Measurements from ENCODE around the gene LCN15.

LCN15 gene

GRCh38 chr9:136743639-136744211, 20.6 kb downstream of the LCN15 start:
- H3K4me3 ChIP-seq (ENCODE audit: low read depth, low read length), result no peak overlapping the region
- DNase-seq (ENCODE audit: low read depth), result no peak

DNA sequence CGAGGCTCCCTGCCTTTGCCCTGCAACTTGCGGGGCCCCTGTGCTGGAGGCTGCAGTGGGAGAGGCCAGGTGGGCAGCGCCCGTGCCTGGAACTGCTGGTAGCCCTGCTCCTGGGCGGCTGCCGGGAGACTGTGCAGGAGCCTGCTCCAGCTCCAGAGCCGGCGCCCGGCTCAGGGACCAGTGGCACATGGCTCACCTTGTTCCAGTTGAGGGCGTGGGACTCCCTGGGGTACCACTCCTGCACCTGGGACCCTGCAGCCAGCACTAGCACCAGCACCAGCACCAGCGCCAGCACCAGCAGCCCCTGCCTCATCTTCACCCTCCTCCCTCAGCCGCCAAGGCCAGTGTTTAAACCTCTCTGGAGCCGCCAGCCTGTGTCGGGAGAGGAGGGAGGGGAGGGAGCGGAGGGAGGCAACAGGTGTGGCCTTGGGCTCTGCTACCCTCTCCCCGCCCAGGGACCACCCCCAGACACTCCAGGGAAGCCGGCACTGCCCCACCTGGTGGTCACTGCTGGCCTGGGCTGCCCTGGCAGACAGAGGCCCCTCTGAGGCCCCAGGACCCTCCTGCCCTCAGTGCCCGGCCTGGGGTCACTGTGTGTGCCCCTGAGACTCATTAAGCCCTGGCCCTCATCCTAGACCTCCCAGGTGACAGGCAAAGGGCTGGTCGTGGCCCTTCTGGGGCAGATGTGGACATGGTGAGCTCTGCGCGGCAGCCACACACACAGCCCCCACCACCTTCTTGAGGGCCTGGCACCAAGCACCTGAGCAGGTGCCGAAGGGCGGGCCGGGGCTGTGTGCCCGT, 21.5 kb downstream of the LCN15 start, which contains the start of gene LCN10:
LCN10 (minus strand) TSS at position 350 of the 801 bp plus-strand sequence; CDS start at position 313, 37 bp downstream.
- no peak within 1 kb of the TSS for H3K4me3 ChIP-seq (ENCODE audit: low read depth, low read length)
- DNase-seq (ENCODE audit: low read depth), result no peak

DNA sequence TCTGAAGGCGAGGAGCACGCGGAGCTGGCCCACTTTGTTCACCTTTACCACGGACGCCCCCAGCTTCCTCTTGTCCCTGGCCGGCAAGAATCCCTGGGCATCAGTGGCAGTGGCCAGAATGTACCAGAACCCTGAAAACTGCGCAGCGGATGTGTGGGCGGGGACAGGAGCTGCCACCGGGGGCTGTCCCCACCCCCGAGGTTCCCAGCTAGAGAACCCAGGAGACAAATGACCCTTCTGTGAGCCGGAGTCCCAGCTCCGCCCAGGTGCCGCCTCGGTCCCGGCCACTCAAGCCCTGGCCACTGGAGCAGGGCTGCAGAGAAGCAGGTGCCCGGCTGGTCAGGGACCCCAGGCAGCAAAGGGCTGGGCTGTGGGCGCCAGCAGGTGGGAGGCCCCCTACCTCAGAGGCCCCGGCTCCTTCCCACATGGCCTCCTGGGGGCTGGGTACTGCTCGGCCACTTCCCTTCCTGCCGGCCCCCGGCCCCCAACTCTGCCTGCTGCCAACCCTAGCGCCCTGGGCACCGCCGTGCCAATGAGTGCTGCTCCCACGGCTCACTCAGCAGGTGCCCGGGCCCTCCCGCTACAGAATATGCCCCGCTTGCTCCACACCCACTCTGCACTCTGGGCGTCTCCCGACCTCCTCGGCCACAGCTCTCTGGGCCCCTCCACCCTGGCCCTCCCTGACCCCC, 22.3 kb downstream of the LCN15 start:
- no peak overlapping the region for H3K4me3 ChIP-seq (ENCODE audit: low read depth, low read length)
- DNase-seq (ENCODE audit: low read depth), result no peak

GRCh38 chr9:136740971-136741882, 23.1 kb downstream of the LCN15 start:
- no peak for DNase-seq (ENCODE audit: low read depth)
- H3K4me3 ChIP-seq (ENCODE audit: low read depth, low read length), result no peak overlapping the region

GRCh38 chr9:136740491-136740890, 23.8 kb downstream of the LCN15 start:
- H3K4me3 ChIP-seq (ENCODE audit: low read depth, low read length), result no peak overlapping the region
- DNase-seq (ENCODE audit: low read depth), result no peak

DNA sequence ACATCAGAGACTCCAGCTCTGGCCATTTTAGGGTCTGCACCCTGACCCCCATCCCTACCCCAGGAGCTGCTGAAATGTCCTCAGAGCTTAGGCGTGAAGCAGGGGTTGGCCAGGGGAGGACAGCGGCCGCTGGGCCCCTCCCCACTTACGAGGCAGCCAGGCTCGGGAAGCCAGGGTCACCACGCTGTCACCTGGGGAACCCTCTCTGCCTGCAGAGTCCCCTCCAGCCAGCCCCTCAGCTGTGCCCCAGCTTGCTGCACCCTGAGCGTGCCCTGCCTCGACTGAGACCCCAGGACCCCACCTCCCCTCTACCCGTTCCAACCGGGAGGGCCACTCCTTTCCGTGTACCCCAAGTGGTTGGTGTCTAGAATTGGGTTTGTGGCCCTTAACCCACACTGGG, 24.2 kb downstream of the LCN15 start:
- no peak overlapping the region for H3K4me3 ChIP-seq (ENCODE audit: low read depth, low read length)
- no peak for DNase-seq (ENCODE audit: low read depth)

- no peak for DNase-seq (ENCODE audit: low read depth)
- no peak overlapping the region for H3K4me3 ChIP-seq (ENCODE audit: low read depth, low read length)
These were observed 24.8 kb downstream of the LCN15 start for GRCh38 chr9:136739509-136739908.

GRCh38 chr9:136738960-136739359, 25.4 kb downstream of the LCN15 start:
- no peak overlapping the region for H3K4me3 ChIP-seq (ENCODE audit: low read depth, low read length)
- no peak for DNase-seq (ENCODE audit: low read depth)

DNA sequence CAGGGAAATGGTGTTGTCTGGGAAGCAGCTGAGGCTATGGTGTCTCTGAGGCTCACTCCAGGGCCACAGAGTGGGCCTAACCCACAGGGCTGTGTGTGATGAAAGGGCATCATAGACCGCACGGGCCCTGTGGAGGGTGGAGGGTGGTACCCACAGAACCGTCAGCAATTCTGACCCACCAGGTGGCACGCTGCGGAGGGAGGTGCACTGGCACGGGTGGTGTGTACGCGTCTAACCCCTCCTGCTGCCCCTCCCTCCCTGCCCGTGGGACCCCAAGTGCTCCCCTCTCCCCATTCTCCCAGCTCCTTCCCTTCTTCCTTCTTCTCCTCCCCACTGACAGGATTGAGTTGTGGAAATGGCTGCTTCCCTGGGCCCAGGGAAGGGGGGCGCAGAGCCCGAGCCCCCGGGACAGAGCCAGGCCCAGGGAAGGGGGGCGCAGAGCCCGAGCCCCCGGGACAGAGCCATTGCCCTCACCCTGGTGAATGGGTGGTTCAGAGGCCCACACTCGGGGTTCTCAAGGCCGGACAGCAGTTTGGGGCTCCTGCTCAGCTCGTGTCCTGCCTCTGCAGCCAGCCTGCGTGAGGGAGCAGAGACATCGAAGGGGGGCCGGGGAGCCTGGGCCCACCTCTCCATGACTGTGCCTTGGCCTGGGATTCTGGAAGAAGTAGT, 28.4 kb downstream of the LCN15 start:
- H3K4me3 ChIP-seq (ENCODE audit: low read depth, low read length), result no peak overlapping the region
- DNase-seq (ENCODE audit: low read depth), result no peak

DNA sequence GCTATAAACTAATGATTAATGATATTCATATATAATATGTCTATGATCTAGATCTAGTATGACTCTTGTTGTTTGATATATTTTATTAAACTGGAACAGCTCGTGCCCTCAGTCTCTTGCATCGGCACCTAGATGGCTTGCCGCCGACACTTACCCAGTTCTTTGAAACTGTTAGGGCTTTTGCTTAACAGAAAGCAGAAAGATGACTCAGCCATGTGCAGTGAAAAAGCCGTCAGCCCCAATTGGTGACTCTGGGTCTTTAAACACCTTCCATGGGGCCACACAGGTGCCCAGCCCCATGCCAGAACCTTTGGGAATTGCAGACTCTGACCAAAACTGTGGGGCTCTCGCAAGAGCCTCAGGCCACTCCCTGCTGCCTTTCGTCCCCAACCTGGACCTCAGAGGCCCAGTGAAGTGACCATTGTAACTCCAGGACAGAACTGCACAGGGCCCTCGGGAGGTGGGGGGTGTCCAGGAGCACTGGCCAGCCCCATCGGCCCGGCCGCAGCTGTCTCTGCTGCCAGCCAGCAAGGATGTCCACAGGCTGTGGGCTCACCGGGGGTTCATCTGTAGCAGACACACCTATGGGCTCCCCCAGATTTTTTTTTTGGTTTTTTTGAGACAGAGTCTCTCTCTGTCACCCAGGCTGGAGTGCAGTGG, 29.4 kb downstream of the LCN15 start:
- H3K4me3 ChIP-seq (ENCODE audit: low read depth, low read length), result no peak overlapping the region
- no peak for DNase-seq (ENCODE audit: low read depth)

- DNase-seq (ENCODE audit: low read depth), result no peak
- H3K4me3 ChIP-seq (ENCODE audit: low read depth, low read length), result no peak overlapping the region
These were observed 30.7 kb downstream of the LCN15 start for GRCh38 chr9:136733611-136734010.

GRCh38 chr9:136732444-136733178, 31.7 kb downstream of the LCN15 start:
- no peak overlapping the region for H3K4me3 ChIP-seq (ENCODE audit: low read depth, low read length)
- DNase-seq (ENCODE audit: low read depth), result no peak

- H3K4me3 ChIP-seq (ENCODE audit: low read depth, low read length), result no peak overlapping the region
- DNase-seq (ENCODE audit: low read depth), result no peak
These were observed 34.4 kb downstream of the LCN15 start for GRCh38 chr9:136729926-136730325.

- no peak for DNase-seq (ENCODE audit: low read depth)
- H3K4me3 ChIP-seq (ENCODE audit: low read depth, low read length), result peak overlapping the region; percentile 99
These were observed 35.2 kb downstream of the LCN15 start for GRCh38 chr9:136729144-136729543.

GRCh38 chr9:136728548-136729123, 35.7 kb downstream of the LCN15 start:
- H3K4me3 ChIP-seq (ENCODE audit: low read depth, low read length), result peak overlapping the region; percentile 99
- no peak for DNase-seq (ENCODE audit: low read depth)

- H3K4me3 ChIP-seq (ENCODE audit: low read depth, low read length), result peak overlapping the region; percentile 99
- peak; percentile 70 for DNase-seq (ENCODE audit: low read depth)
These were observed 36.2 kb downstream of the LCN15 start for GRCh38 chr9:136728080-136728547.

DNA sequence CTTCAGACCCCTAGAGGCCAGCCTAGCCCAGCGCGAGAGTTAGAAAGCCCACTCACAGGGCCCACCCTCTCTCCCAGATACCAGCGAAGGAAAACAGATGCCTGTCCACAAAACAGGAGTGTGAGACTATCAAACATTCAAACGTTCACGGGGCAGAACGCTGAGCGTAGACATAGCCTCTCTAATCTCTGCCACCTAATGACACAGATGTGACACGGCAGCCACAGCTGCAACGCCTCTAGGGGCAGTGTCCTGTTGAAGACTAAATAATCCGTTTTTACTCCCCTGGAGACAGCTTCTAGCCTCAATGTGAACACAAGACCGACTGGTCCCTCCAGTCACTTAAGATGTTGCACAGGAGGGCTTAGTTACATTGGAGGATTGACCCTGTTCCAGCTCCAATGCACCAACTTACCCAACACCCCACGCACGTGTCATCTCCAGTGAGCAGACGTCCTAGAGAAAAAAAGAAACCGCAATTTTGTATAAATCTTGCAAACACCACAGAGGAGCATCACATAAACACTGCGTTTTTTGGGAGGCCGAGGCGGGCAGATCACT, 37.6 kb downstream of the LCN15 start:
- DNase-seq (ENCODE audit: low read depth), result no peak
- H3K4me3 ChIP-seq (ENCODE audit: low read depth, low read length), result peak overlapping the region; percentile 99
